GM19467 (cell line): ENCODE results near the gene MISP.
"Not testable (repeated sequence)": the region's sequence is repeated elsewhere in the genome, so short reads cannot be mapped to it uniquely, and the experiment has no call there.

Source experiments
- ATAC-seq: cut with Tn5 transposase; IDR thresholded peaks from one replicate; pipeline ENCODE4 v1.9.1; 2021; ENCODE audit warnings: mild to moderate bottlenecking, moderate library complexity; ENCODE audit not compliant: unreplicated experiment

Gene MISP

DNA sequence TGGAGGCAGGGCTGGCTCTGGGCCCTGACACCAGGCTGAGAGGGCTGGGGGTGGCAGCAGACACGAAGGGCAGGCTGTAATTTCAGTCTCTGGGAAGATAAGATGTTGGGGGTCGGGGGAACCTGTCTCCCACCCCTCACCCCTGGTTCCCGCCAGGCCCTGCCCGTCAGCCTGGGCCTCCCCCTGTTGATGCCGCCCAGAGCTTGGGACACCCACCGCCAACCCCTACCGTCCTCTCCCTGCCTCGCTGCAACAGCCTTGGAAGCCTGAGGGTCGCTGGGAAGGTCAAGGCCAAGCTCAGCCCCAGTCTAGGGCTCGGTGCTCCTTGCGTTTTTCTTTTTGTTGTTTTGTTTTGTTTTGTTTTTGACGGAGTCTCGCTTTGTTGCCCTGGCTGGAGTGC, 27.7 kb upstream of the MISP start:
- no peak for ATAC-seq

DNA sequence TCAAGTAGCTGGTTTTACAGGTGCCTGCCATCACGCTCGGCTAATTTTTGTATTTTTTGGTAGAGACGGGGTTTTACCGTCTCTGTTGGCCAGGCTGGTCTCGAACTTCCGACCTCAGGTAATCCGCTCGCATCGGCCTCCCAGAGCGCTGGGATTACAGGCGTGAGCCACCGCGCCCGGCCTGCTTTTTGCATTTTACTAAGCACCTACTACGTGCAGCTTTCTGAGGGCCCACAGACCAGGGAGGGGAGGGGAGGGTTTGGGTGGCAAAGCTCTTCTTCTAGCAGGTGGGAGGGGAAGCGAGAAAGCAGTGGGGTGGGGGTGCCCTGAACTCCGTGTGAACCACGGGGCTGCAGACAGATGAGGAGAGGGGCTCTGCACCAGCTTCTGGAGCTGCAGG, 27.2 kb upstream of the MISP start:
- ATAC-seq: no peak

GRCh38 chr19:725461-726089, 25.3 kb upstream of the MISP start:
- ATAC-seq: no peak

DNA sequence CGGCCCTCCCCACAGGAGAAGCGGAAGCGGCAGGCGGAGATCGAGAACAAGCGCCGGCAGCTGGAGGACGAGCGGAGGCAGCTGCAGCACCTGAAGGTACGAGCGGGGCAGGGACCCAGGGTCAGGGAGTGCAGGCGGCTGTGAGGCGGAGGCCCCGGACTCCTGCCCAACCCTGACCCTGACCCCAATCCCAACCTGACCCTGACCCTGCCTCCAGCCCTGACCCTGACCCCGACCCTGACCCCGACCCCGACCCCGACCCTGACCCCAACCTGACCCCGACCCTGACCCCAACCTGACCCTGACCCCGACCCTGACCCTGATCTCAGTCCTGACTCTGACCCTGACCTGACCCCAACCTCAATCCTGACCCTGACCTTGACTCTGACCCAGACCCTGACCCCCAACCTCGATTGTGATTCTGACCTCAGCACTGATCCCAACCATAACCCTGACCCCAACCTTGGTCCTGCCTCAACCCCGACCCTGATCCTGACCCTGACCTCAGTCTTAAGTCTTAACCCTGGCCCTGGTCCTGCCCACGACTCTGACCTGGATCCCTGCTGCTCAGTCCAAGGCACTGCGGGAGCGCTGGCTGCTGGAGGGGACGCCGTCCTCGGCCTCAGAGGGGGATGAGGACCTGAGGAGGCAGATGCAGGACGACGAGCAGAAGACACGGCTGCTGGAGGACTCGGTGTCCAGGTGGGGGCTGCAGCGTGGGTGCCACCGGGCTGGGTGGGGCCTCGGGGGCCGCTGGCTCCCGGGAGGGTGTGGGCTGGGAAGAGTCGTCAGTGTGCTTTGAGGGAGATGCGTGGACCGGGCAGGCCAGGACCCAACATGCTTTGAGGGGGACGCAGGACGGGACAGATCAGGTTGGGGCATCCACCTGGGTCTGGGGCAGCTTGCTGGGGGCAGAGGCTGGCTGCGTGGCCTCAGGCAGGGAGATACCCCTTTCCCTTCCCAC, 23.6 kb upstream of the MISP start:
- no peak for ATAC-seq

GRCh38 chr19:728011-728410, 22.9 kb upstream of the MISP start:
- ATAC-seq: no peak

DNA sequence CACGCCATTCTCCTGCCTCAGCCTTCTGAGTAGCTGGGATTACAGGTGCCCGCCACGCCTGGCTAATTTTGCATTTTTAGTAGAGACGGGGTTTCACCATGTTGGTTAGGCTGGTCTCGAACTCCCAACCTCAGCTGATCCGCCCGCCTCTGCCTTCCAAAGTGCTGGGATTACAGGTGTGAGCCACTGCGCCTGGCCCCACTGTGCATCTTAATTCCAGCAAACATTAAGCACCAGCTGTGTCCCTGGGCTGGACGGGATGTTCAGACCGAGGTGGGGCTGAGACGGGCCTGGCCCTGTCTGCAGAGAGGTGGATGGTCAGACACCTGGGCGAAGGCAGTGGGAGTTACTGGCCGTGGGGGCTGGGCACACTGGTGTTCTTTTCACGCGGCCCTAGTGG, 21.3 kb upstream of the MISP start:
- not testable (repeated sequence) for ATAC-seq

GRCh38 chr19:729965-730668, 20.8 kb upstream of the MISP start:
- no peak for ATAC-seq

DNA sequence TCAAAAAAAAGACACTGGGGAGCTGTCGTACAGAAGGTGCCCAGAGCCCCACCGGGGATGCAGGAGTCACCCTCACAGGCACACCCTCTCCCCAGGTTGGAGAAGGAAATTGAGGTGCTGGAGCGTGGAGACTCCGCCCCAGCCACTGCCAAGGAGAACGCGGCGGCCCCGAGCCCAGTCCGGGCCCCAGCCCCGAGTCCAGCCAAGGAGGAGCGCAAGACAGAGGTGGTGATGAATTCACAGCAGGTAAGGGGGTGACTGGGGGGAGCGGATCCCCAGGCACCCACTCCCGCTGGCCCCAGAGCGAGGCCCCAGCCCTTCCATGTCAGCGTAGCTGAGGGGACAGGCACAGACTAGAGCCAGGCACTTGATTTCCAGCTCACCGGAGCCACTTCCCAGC, 19.9 kb upstream of the MISP start:
- no peak for ATAC-seq

DNA sequence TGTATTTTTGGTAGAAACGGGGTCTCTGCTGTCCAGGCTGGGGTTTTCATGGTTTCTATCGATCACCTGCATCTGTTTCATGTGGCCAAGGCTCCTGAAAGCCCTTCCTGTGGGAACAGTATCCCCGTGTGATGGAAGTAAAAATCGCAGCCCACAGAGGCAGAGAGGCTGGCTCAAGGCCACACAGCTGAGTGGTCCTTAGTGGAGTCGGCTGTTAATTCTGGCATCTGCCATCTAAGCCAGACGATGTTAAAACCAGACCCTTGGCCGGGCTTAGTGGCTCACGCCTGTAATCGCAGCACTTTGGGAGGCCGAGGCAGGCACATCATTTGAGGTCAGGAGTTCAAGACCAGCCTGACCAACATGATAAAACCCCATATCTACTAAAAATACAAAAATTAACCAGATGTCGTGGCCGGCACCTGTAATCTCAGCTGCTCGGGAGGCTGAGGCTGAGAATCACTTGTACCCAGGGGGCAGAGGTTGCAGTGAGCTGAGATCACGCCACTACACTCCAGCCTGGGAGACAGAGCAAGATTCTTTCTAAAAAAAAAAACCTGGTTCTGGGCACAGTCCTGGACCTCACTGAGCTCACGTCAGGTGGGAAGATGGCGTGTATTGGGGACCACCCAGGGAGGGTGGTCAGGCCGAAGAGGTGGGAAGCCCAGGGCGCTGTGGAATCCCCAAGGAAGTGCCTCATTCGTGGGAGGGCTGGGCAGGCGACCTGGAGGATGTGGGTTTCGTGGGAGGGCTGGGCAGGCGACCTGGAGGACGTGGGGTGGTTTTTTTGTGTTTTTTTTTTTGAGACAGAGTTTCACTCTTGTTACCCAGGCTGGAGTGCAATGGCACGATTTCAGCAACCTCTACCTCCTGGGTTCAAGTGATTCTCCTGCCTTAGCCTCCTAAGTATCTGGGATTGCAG, 18.5 kb upstream of the MISP start:
- ATAC-seq: no peak

- ATAC-seq: no peak
These were observed 16.2 kb upstream of the MISP start for GRCh38 chr19:734716-735115.

- ATAC-seq: no peak
These were observed 14.8 kb upstream of the MISP start for GRCh38 chr19:736125-736524.

GRCh38 chr19:737591-738093, 13.3 kb upstream of the MISP start:
- ATAC-seq: no peak

- no peak for ATAC-seq
These were observed 12.3 kb upstream of the MISP start for GRCh38 chr19:738509-739128.

DNA sequence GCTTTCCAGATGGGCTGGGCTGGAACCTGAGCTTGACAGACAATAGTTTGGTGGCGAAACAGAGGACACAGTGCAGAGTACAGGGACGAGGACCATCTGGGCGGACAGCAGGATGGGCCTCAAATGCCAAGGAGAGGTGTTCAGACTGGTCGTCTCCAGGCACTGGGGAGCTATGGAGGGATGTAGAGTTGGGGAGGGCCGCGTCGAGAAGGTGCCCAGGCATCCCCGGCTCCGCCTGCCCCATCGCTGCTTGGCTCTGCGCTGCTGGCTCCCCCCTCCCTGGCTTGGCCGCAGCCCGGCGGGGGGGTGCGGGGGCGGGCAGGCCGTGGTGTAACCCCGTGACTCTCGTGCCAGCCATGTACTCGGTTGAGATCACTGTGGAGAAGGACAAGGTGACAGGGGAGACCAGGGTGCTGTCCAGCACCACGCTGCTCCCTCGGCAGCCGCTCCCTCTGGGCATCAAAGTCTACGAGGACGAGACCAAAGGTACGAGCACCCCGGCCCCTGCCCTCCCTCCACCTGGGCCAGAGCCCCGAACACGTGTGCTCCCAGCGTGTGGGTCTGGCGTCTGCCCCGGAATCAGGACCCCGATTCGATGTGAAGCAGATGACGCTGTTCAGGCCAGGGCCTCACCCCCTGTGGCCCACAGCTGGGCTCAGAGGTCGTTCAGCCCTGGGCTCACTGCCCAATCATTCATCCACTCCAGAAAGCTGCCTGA, 10.8 kb upstream of the MISP start:
- no peak for ATAC-seq

DNA sequence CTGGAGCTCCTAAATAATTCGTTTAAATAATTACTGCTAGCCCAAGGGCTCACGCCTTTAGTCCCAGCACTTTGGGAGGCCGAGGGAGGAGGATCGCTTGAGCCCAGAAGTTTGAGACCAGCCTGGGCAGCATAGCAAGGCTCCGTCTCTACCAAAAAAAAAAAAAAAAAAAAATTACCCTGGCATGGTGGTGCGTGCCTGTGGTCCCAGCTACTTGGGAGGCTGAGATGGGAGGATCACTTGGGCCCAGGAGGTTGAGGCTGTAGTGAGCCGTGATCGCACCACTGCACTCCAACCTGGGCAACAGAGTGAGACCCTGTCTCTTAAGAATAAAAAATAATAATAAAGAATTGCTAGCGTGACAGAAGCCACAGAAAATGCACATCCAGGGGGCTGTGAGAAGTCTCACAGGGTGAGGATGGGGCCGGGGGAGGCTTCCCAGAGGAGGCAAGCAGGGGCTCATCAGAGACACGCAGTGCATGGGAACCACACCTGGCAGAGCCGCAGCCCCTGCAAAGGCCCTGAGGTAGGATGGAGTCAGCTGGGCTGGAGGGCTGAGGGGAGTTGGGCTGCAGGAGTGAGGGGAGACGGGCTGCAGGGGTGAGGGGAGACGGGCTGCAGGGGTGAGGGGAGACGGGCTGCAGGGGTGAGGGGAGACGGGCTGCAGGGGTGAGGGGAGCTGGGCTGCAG, 10.0 kb upstream of the MISP start:
- ATAC-seq: not testable (repeated sequence)

DNA sequence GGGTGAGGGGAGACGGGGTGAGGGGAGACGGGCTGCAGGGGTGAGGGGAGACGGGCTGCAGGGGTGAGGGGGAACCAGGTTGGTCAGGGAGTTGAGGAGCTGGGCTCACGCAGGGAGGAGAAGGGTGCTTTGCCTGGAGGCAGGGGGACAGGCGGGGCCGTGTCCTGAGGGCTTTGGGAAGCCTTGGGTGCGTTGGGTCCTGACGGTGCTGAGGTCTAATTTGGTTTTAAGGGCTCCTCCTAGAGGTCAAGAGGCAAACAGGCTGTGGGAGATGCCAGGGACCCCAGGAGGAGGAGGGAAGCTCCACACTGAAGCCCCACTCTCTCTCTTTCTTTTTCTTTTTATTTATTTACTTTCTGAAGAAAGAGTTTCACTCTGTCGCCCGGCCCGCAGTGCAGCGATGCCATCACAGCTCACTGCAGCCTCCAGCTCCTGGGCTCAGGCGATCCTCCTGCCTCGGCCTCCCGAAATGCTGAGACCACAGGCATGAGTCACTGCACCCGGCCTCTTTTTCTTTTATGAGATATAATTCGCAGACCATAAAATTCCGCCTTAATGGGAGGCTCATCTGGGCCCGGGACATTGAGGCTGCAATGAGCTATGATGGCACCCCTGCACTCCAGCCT, 9.3 kb upstream of the MISP start:
- no peak for ATAC-seq

DNA sequence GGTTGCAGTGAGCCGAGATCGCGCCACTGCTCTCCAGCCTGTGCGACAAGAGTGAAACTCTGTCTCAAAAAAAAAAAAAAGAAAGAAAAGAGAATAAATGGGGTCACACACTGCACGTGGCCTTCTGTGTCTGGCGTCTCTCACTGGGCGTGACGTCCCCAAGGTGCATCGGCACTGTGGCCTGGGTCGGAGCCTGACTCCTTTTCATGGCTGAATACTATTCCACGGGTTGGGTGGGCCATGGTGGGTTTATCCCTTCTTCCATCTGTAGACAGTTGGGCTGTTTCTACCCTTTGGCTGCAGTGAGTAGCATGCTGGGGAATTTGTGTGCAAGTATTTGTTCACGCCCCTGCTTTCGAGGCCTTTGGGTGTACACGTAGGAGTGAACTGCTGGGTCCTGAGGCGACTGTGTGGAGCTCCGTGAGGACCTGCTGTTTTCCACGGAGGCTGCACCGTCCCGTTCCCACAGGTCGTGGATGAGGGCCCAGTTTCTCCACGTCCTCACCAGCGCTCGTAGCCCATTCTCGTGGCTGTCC, 8.3 kb upstream of the MISP start:
- ATAC-seq: no peak

DNA sequence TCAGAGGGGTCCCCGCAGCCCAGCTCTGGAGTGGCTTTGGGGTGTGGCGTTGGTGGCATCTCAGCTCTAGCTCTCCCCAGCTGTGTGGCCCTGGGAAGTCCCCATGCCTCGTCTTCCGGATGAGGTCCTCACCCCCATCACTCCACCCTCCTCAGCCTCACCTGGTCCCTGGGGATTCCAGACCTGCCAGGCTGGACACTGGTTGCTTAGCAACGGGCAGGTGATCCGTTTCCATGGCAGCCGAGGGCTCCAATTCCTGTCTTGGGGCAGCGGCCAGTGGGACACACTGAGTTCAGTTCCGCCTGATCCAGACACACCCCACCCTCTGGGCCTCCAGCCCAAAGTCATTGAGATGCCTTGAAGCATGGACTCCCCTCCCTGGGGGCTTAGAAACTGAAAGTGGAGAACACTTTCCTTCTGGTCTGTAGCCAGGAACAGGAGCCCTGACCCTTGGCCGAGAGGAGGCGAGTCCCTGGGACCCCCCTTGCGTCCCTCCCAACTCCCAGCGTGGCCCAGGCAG, 7.7 kb upstream of the MISP start:
- no peak for ATAC-seq
